ENCODE measurements around the gene SEMA5A. TPM values are rescaled to one million over a fixed set of nuclear protein-coding genes. Genes with fewer than 3 reads are reported as not detected.

SEMA5A gene
- total RNA-seq, 1 donor from 2014 or later = 4.0 TPM

GRCh38 chr5:9445826-9446388 lies 100.0 kb downstream of the SEMA5A start:
- H3K27ac Mint-ChIP-seq = no peak overlapping the region
- no peak overlapping the region for H3K4me3 Mint-ChIP-seq (ENCODE audit: low read depth)
- no peaks in the 10 kb centered on the region for H3K4me1 Mint-ChIP-seq (ENCODE audit: low read depth)
- H3K9me3 Mint-ChIP-seq (ENCODE audit: low read depth) = peaks cover 4% of the 10 kb centered on the region
- no peak for TF ChIP-seq CTCF (IDR thresholded peaks at IDR 0.05; ENCODE audit: unreplicated experiment)
- DNase-seq (ENCODE audit: low spot score, unreplicated experiment) = no peak
- H3K27me3 Mint-ChIP-seq = no peaks in the 10 kb centered on the region
- H3K36me3 Mint-ChIP-seq (ENCODE audit: insufficient read depth) = no peaks in the 10 kb centered on the region

- no peak for DNase-seq (ENCODE audit: low spot score, unreplicated experiment)
- Mint-ChIP-seq H3K27me3 (no peaks in the 10 kb centered on the region), H3K27ac (no peak overlapping the region), H3K9me3 (ENCODE audit: low read depth) (peaks cover 4% of the 10 kb centered on the region), H3K36me3 (ENCODE audit: insufficient read depth) (no peaks in the 10 kb centered on the region), H3K4me3 (ENCODE audit: low read depth) (no peak overlapping the region), H3K4me1 (ENCODE audit: low read depth) (no peaks in the 10 kb centered on the region)
- TF ChIP-seq CTCF (IDR thresholded peaks at IDR 0.05; ENCODE audit: unreplicated experiment) = no peak
Measured at GRCh38 chr5:9444346-9444745, 101.5 kb downstream of the SEMA5A start.

- DNase-seq (ENCODE audit: low spot score, unreplicated experiment) = no peak
- Mint-ChIP-seq H3K27ac (no peak overlapping the region), H3K36me3 (ENCODE audit: insufficient read depth) (no peaks in the 10 kb centered on the region), H3K4me1 (ENCODE audit: low read depth) (no peaks in the 10 kb centered on the region), H3K4me3 (ENCODE audit: low read depth) (no peak overlapping the region), H3K9me3 (ENCODE audit: low read depth) (peaks cover 4% of the 10 kb centered on the region), H3K27me3 (no peaks in the 10 kb centered on the region)
- no peak for TF ChIP-seq CTCF (IDR thresholded peaks at IDR 0.05; ENCODE audit: unreplicated experiment)
Measured at GRCh38 chr5:9441610-9442009, 104.3 kb downstream of the SEMA5A start.

- DNase-seq (ENCODE audit: low spot score, unreplicated experiment) = no peak
- no peak for TF ChIP-seq CTCF (IDR thresholded peaks at IDR 0.05; ENCODE audit: unreplicated experiment)
- no peak overlapping the region for H3K27ac Mint-ChIP-seq
- H3K36me3 Mint-ChIP-seq (ENCODE audit: insufficient read depth) = no peaks in the 10 kb centered on the region
- no peaks in the 10 kb centered on the region for H3K27me3 Mint-ChIP-seq
- H3K4me3 Mint-ChIP-seq (ENCODE audit: low read depth) = no peak overlapping the region
- peaks cover 4% of the 10 kb centered on the region for H3K9me3 Mint-ChIP-seq (ENCODE audit: low read depth)
- no peaks in the 10 kb centered on the region for H3K4me1 Mint-ChIP-seq (ENCODE audit: low read depth)
Measured at GRCh38 chr5:9440517-9440916, 105.4 kb downstream of the SEMA5A start.

GRCh38 chr5:9439531-9440292 lies 106.2 kb downstream of the SEMA5A start:
- H3K9me3 Mint-ChIP-seq (ENCODE audit: low read depth) = peaks cover 4% of the 10 kb centered on the region
- no peak overlapping the region for H3K27ac Mint-ChIP-seq
- no peak overlapping the region for H3K4me3 Mint-ChIP-seq (ENCODE audit: low read depth)
- H3K27me3 Mint-ChIP-seq = no peaks in the 10 kb centered on the region
- no peak for TF ChIP-seq CTCF (IDR thresholded peaks at IDR 0.05; ENCODE audit: unreplicated experiment)
- no peak for DNase-seq (ENCODE audit: low spot score, unreplicated experiment)
- H3K4me1 Mint-ChIP-seq (ENCODE audit: low read depth) = no peaks in the 10 kb centered on the region
- no peaks in the 10 kb centered on the region for H3K36me3 Mint-ChIP-seq (ENCODE audit: insufficient read depth)
